Right cardiac atrium (tissue), 5 donors: Measurements from ENCODE around the gene EHHADH. TPM values are rescaled to one million over a fixed set of nuclear protein-coding genes. Genes with fewer than 3 reads are reported as not detected.

Experiments
- ATAC-seq, 2 donors: fragments of 200-7000 bp; cut with Tn5 transposase; one replicate each; pipeline versions ENCODE4 v1.8.0 to v1.9.1; 2020; ENCODE audit warnings: moderate library complexity in 2 of 2, mild to moderate bottlenecking in 1 of 2
- DNase-seq, 3 donors: peaks; one replicate each; pipeline ENCODE4 v3.0.0-alpha.2; 2020
- H3K27ac ChIP-seq: one replicate; pipeline ENCODE4 v1.5.1; 2013; ENCODE audit warnings: mild to moderate bottlenecking, low read length, control low read depth, moderate library complexity
- H3K27me3 ChIP-seq: one replicate; pipeline ENCODE4 v1.6.1; 2013; ENCODE audit not compliant: control insufficient read depth, insufficient read depth
- H3K4me1 ChIP-seq: one replicate; pipeline ENCODE4 v1.6.1; 2013; ENCODE audit warnings: low read length; ENCODE audit not compliant: control insufficient read depth, insufficient read depth
- H3K4me3 ChIP-seq: one replicate; pipeline ENCODE4 v1.5.1; 2013; ENCODE audit warnings: low read length, control low read depth
- H3K9me3 ChIP-seq: one replicate; pipeline ENCODE4 v1.6.1; 2013; ENCODE audit warnings: low read length; ENCODE audit not compliant: control insufficient read depth
- WGBS: extraction: QIAGEN DNeasy Blood & Tissue Kit; methylation state at CpG from one replicate; pipeline ENCODE4 v1.1.7; 2013; 5-methylcytosine and 5-hydroxymethylcytosine counted together
- intact Hi-C, 4 donors: fragments of 100-400 bp; cut with DNase I; formaldehyde crosslinking; loops; one replicate each; pipeline versions ENCODE4 v1.11.0 to v1.14.0; 2022 to 2023
- polyA plus RNA-seq: library from polyadenylated mRNA; stranded (reverse); fragments of 200-250 nt; gene quantifications from one replicate; pipeline ENCODE4 v1.2.3, GENCODE V29; 2013
- total RNA-seq, 4 donors: library from RNA; stranded (reverse); fragmentation: NEBNext Ultra II Directional; extraction: Animal tissue kit (Norgen Biotek cat#: 25700); gene quantifications; one replicate each; pipeline ENCODE4 v1.2.1, GENCODE V29; 2021
- donor health status: healthy with polysubstance abuse.
- donor health status: DM: no; HTN: yes; CAD: no.
- donor health status: DM: no; HTN: no; CAD: no.
- donor health status: DM: no; HTN: yes; CAD: no; lungs with severe emphysema.
- donor health status: DM: yes; HTN: yes; CAD: no.

The EHHADH gene
- total and polyA plus RNA-seq, 5 donors = 5.9 to 14.4 (median 13.9) TPM

DNA sequence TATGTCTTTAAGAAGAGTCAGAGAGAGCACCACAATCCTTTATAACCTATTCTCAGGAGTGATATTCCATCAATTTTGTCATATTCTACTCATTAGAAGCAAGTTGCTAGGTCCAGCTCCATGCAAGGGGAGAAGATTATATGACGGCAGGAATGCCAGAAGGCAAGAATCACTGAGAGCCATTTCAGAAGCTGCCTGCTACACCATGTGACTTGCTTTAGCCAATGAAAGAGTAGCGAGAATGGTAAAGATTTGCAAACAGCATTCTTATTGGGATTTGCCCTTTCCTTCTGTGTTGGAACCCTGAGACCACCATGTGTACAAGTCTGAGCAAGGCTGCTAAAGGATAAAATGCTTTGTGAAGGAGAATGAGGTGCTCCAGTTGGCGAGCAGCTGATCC lies 96.5 kb downstream of the EHHADH start:
- Histone ChIP-seq H3K4me3 (no peak overlapping the region), H3K4me1 (peaks cover 2% of the 10 kb centered on the region), H3K27me3 (no peaks in the 10 kb centered on the region), H3K9me3 (no peaks in the 10 kb centered on the region), H3K27ac (no peak overlapping the region)
- ATAC-seq = no peak
- no peak for DNase-seq
- 92% methylated on average over 3 of the region's 3 CpGs for WGBS
- intact Hi-C loops = no loop called here

DNA sequence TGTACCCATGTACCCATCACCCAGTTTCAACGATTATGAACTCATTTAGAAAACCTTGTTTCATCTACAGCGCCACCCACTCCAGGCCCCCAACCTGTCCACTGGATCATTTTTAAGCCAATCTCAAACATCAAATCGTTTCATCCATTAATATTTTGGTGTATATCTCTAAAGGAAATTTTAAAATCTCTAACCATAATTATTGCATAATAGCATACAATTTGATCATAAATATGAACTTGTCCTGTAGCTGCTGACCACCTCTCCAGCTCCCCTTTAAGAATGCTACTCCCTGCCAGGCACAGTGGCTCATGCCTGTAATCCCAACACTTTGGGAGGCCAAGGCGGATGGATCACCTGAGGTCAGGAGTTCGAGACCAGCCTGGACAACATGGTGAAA lies 98.2 kb downstream of the EHHADH start:
- Histone ChIP-seq H3K4me3 (no peak overlapping the region), H3K4me1 (peaks cover 2% of the 10 kb centered on the region), H3K27ac (no peak overlapping the region), H3K27me3 (no peaks in the 10 kb centered on the region), H3K9me3 (no peaks in the 10 kb centered on the region)
- DNase-seq = no peak
- intact Hi-C loops = no loop called here
- ATAC-seq = no peak
- WGBS = 95% methylated on average over 5 of the region's 5 CpGs

DNA sequence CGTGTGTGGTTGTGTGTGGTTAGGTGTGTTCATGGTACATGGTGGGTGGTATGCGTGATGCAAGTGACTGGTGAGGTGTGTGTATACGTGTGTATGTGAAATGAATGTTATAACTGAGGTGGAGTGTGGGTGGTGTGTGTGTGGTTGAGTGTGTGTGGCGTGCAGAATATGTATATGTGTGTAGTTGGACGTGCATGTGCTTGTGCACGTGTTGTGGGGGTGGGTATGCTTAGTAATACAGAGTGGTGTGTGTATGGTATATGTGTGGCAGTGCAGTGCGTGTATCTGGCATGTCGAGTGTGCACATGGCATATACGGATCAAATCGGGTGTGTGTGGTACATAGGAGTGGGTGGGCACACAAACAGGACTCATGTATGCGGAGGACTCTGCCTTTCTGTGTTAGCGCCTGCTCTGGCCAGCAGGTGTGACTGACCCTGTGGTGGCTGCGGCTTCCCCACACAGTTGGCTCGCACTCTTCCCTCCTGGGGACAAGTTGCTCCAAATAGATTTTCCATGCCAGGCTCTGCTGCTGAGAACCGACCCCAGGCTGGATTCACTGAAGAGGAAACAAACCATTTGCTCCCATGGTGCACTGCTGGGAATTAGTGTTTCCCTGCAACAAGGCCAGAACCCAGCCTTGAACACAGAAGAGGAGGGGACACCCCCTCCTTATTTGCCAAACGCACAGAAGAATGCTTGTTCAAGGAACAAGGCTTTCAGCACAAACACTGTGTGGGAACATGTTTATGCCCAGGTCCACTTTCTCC lies 99.8 kb downstream of the EHHADH start:
- intact Hi-C loops = no loop called here
- H3K27me3 ChIP-seq = no peaks in the 10 kb centered on the region
- peaks cover 2% of the 10 kb centered on the region for H3K4me1 ChIP-seq
- ATAC-seq (peak in 1 of 2 donors; percentile 3), DNase-seq (peak in 1 of 3 donors; percentile 49)
- no peak overlapping the region for H3K27ac ChIP-seq
- 67% methylated on average over 16 of the region's 16 CpGs for WGBS
- no peaks in the 10 kb centered on the region for H3K9me3 ChIP-seq
- H3K4me3 ChIP-seq = no peak overlapping the region

DNA sequence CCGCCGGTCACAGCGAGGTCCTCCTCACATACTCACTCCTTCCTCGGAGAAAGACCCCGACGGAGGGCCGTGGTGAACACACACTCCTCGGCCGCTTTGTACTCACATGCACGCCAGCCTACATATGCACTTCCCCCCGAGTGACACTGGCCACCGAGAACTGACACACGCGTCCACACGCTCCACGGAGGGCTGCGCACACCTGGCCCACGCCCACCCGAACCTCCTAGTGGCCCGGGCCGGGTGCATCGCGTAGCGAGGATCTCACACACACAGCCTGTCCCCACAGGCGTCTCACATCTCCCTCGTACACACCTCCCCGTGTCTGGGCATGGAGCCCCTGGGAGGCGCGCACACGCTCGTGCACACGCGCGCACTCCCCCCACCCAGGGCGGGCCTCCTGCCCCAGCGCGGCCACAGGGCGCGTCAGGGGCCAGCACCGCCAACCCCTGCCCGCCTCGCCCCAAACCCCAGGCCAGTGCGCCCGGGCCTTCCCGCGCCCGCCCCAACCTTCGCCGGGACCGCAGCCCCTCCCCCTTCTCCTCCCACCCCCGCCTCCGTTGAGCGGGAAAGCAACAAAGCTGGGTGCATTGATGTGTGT lies 100.6 kb downstream of the EHHADH start:
- WGBS = 1% methylated on average over 53 of the region's 53 CpGs
- intact Hi-C loops = no loop called here
- DNase-seq (peak in 1 of 3 donors; percentile 72), ATAC-seq (peak; percentile 56 to 59)
- Histone ChIP-seq H3K4me3 (peak overlapping the region; percentile 51), H3K9me3 (no peaks in the 10 kb centered on the region), H3K27me3 (no peaks in the 10 kb centered on the region), H3K4me1 (peaks cover 2% of the 10 kb centered on the region), H3K27ac (no peak overlapping the region)

DNA sequence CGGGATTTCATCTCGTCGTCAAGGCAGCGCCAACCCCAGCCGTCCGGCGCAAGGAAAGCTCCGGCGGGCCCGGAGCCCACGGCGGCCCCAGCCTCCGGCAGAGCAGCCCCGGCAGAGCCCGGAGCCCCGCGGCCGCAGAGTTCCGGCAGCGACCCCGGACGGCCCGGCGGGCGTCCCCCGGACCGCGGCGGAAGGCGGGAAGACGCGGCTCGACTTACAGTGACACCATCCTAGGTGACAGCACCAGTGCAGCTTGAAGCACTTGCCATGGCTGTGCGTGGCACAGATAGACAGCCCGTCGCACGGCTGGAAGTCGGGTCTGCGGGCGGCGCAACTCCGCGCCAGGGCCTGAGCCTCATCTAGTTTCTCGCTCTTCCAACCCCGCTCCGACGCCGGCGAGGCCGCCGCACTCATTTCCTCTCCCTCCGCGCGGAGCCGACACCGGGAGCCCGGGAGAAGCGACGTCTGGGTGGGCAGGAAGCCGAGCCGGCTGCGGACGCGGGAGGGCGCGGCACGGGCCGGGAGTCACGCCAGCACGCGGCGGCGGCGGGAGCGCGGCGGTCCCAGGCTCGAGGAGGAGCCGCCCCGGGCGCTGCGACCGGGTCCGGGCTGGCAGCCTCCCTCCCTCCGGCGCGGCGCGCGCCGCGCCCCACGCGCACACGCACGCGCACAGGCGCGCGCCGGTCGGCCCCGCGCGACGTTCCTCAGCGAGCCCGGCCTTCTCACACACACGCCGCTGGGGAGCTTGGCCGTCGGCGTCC lies 101.3 kb downstream of the EHHADH start, which contains the start of gene C3orf70:
Gene C3orf70 (minus strand): TSS at position 651 of the 761 bp plus-strand sequence. CDS start 237 bp downstream, at position 414.
- peak within 1 kb of the TSS; percentile 51 for H3K4me3 ChIP-seq

DNA sequence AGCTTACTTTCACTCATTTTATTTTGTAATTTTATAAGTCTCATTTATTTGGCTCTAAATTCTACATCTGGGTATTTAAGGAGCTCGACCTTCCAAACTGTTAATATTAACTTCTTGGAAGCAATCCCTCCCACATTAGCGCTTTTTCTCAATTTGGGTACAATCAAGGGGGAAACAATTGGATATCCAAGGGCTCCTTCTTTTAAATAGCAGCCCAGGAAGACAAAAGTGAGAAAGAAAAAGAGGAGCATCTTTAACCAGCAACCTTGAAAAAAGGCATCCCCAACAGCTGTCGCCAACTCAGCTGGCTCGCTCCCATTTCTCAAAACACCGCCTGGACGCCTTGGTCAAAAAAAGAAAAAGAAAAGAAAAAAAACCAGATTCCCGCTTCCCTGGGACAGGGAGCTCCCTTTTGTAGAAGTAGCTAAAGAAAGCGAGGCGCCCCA lies 101.9 kb downstream of the EHHADH start:
- Histone ChIP-seq H3K4me1 (peaks cover 2% of the 10 kb centered on the region), H3K9me3 (no peaks in the 10 kb centered on the region), H3K27ac (peak overlapping the region; percentile 66), H3K4me3 (peak overlapping the region; percentile 51), H3K27me3 (no peaks in the 10 kb centered on the region)
- intact Hi-C loops = no loop called here
- WGBS = 5% methylated on average over 9 of the region's 9 CpGs
- DNase-seq (no peak), ATAC-seq (no peak)

More for the DNA sequence above, 101.3 kb downstream of the EHHADH start, which contains the start of gene C3orf70:
- Histone ChIP-seq H3K27me3 (no peaks in the 10 kb centered on the region), H3K27ac (peak within 1 kb of the TSS; percentile 66), H3K9me3 (no peaks in the 10 kb centered on the region), H3K4me1 (peaks cover 2% of the 10 kb centered on the region)
- intact Hi-C loops = no loop called here
- DNase-seq (peak; percentile 73 to 91 (median 90)), ATAC-seq (peak; percentile 84)
- WGBS = under 1% methylated on average over 106 of the region's 113 CpGs

DNA sequence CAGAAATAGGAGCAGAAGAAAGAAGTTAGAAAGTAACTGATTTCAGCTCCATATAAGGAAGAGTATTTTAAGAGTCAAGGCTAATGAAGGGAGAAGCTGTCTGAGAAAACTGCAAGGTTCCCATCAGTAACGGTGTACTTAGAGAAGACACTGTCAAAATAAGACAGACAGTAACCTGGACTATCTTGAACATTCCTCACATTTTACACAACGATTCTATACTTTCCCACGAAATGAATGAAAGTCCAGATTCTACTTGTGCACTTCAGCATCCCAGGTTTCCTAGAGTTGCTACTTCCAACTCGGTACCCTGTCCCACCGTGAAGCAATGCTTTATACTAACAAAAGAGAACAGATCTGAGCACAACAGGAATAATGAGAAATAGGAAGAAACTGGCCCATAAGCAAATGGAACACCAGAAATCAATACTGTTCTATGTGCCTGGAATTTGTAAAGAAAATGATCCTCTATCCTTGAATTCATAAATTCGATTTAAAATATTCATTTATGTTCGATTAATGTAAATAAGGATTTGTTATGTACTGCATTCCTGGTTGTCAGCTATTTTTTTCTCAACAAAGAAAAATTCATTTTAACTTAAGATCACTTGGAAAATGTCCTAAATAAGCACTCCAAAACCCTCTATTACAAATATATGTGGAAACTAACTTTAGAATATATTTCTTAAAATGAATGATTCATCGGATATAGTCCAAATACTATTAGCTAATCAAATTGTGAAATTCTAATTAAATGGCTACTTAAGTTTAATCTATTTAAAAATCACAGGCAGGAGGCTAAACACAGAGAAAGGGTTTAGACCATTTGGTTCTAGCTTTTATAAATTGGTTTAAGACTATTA lies 102.5 kb downstream of the EHHADH start:
- ATAC-seq (no peak), DNase-seq (no peak)
- WGBS = 44% methylated on average over 8 of the region's 8 CpGs
- Histone ChIP-seq H3K4me1 (peaks cover 2% of the 10 kb centered on the region), H3K27ac (no peak overlapping the region), H3K27me3 (no peaks in the 10 kb centered on the region), H3K9me3 (no peaks in the 10 kb centered on the region), H3K4me3 (peak overlapping the region; percentile 51)
- intact Hi-C loops = no loop called here

DNA sequence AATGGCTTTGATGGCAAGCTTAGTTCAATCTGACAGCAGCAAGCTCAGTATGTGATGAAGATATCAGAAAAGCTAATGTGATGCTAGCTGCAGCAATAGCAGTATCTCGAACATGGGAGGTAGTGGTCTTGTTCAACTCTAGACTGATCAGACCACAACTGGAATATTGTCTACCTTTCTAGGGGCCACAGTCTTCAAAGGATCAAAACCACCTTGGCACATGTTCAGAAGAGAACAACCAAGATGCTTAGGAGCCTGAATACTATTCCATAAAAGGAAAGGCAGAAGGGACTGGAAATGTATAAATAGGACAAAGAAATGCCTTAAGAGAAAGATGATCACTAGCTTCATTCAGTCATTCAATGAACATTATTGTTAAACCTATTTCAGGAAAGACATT lies 103.3 kb downstream of the EHHADH start:
- Histone ChIP-seq H3K4me1 (peaks cover 2% of the 10 kb centered on the region), H3K27me3 (no peaks in the 10 kb centered on the region), H3K27ac (no peak overlapping the region), H3K4me3 (no peak overlapping the region), H3K9me3 (no peaks in the 10 kb centered on the region)
- DNase-seq (no peak), ATAC-seq (no peak)
- WGBS = 73% methylated on average over 1 of the region's 1 CpG
- intact Hi-C loops = no loop called here

DNA sequence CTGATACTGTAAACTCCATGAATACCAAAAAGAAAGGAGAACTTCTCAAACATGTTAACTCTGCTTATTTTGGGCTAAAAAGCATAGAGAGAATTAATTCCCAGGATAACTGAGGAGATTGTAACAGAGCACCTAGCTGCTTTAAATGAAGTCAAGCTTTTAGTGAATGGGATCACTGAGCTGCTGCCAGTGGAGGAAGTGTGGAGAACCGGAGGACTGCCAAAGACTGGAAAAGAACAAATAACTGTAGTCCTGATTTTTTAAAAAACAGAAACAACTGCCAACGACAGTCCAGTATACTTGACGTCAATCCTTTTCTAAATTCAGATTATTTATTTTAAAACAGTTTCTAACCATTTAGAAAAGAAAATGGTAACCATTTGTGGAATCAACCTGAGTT lies 104.3 kb downstream of the EHHADH start:
- peak; percentile 5 to 50 for ATAC-seq

DNA sequence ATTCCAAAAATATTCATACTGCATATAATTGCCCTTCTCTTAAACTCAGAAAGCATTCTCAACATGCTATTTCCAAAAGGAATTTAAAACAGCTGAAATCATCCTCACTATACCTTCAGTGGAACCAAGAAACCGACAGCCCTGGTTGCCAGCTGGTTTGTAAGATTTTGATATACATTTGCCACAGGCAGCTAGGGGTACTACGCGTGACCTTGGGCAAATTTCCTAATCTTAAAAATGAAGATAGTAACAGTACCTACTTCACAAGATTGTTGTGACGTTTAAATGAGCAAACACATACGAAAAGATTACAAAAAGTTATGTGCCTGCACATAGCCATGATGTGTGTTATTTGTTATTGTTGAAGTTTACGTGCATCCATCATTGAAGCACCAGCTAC lies 108.3 kb downstream of the EHHADH start:
- Histone ChIP-seq H3K4me3 (no peak overlapping the region), H3K27ac (no peak overlapping the region), H3K27me3 (no peaks in the 10 kb centered on the region), H3K9me3 (no peaks in the 10 kb centered on the region), H3K4me1 (no peaks in the 10 kb centered on the region)
- intact Hi-C loops = no loop called here
- no peak for DNase-seq
- ATAC-seq = no peak
- 93% methylated on average over 6 of the region's 6 CpGs for WGBS

More for the DNA sequence above, 104.3 kb downstream of the EHHADH start:
- intact Hi-C loops = no loop called here
- Histone ChIP-seq H3K27me3 (no peaks in the 10 kb centered on the region), H3K4me3 (no peak overlapping the region), H3K4me1 (peaks cover 2% of the 10 kb centered on the region), H3K27ac (no peak overlapping the region), H3K9me3 (no peaks in the 10 kb centered on the region)
- 33% methylated on average over 3 of the region's 3 CpGs for WGBS
- DNase-seq = peak in 2 of 3 donors; percentile 21 to 57
